Endothelial cell of umbilical vein (primary cell): ENCODE measurements around the gene ERN2. TPM values are rescaled to one million over a fixed set of nuclear protein-coding genes. Genes with fewer than 3 reads are reported as not detected.

ENCODE experiments used
- BruUV-seq: library from RNA; stranded (reverse); fragments of 400-500 nt; replicated peaks from 2 replicates; lab custom pipeline; 2021; lab: Mats Ljungman, UMichigan
- CTCF ChIA-PET: fragments of 300-600, 350-600 bp; sonication (Branson Sonifier 250); formaldehyde crosslinking; loops from one replicate; lab custom pipeline; 2021; ENCODE audit warnings: antibody characterized with exemption, inconsistent platforms; lab: Charles Lee
- POLR2A ChIA-PET: fragments of 300-600, 350-600 bp; sonication (Branson Sonifier 250); formaldehyde crosslinking; loops from one replicate; lab custom pipeline; 2021; ENCODE audit warnings: antibody characterized with exemption, inconsistent platforms; lab: Charles Lee
- DNase-seq: peaks from one replicate; pipeline ENCODE4 v3.0.0-alpha.2; 2011; ENCODE audit warnings: low read depth, low spot score
- FAIRE-seq: peaks from 2 replicates; lab custom pipeline; 2011; peaks lifted over from hg19 to GRCh38; lab: Jason Lieb, UNC
- H2AFZ ChIP-seq: 2 replicates; pipeline ENCODE4 v1.6.0; 2012; ENCODE audit warnings: low read depth, low read length, control low read depth, inconsistent platforms
- H3K27ac ChIP-seq: 2 replicates; pipeline ENCODE4 v1.5.1; 2011; ENCODE audit warnings: low read depth, mild to moderate bottlenecking, control low read depth, low read length, moderate library complexity; ENCODE audit not compliant: insufficient read depth
- H3K27me3 ChIP-seq, 2 experiments: 2 replicates each; pipeline versions ENCODE4 v1.6.0 to v1.6.1; 2011; ENCODE audit warnings: low read length in 2 of 2, mixed read lengths in 1 of 2; ENCODE audit not compliant: control insufficient read depth in 2 of 2, insufficient read depth in 2 of 2
- H3K36me3 ChIP-seq, 2 experiments: 2 replicates in 1 of 2; 3 replicates in 1 of 2; pipeline ENCODE4 v1.5.1; 2011; ENCODE audit warnings: low read length in 2 of 2, mild to moderate bottlenecking in 1 of 2, moderate library complexity in 1 of 2; ENCODE audit not compliant: control insufficient read depth in 2 of 2, insufficient read depth in 2 of 2; ENCODE audit errors: extremely low read depth in 1 of 2
- H3K4me1 ChIP-seq: 3 replicates; pipeline ENCODE4 v1.5.1; 2011; ENCODE audit warnings: mild to moderate bottlenecking, low read length; ENCODE audit not compliant: control insufficient read depth, insufficient read depth; ENCODE audit errors: extremely low read depth
- H3K4me2 ChIP-seq: 2 replicates; pipeline ENCODE4 v1.6.1; 2011; ENCODE audit warnings: low read length, control low read depth, mixed read lengths; ENCODE audit not compliant: insufficient read depth
- H3K4me3 ChIP-seq, 3 experiments: fragments of 200-600 bp in 1 of 3; sonication (generic), shearing (Covaris generic) in 1 of 3; replicated peaks in 1 of 3; 2 replicates each; pipeline ENCODE4 v1.5.1; 2011 to 2016; ENCODE audit warnings: control low read depth in 3 of 3, low read length in 3 of 3, mild to moderate bottlenecking in 2 of 3, inconsistent platforms in 1 of 3, low read depth in 1 of 3, moderate library complexity in 1 of 3; ENCODE audit not compliant: insufficient read depth in 1 of 3
- H3K79me2 ChIP-seq: 2 replicates; pipeline ENCODE4 v1.6.0; 2012; ENCODE audit warnings: low read length, inconsistent platforms; ENCODE audit not compliant: control insufficient read depth, insufficient read depth
- H3K9ac ChIP-seq: replicated peaks from 2 replicates; pipeline ENCODE3; 2011; ENCODE audit warnings: low read length, control low read depth; ENCODE audit not compliant: insufficient read depth; ENCODE audit errors: extremely low read depth
- H3K9me1 ChIP-seq: replicated peaks from 3 replicates; pipeline ENCODE4 v1.6.0; 2011; ENCODE audit warnings: mild to moderate bottlenecking, low read length; ENCODE audit not compliant: control insufficient read depth, insufficient read depth; ENCODE audit errors: extremely low read depth
- H3K9me3 ChIP-seq: replicated peaks from 2 replicates; pipeline ENCODE4 v1.5.1; 2012; ENCODE audit warnings: low read length, inconsistent platforms; ENCODE audit not compliant: control insufficient read depth, insufficient read depth
- H4K20me1 ChIP-seq: replicated peaks from 2 replicates; pipeline ENCODE3; 2011; ENCODE audit warnings: mild to moderate bottlenecking, low read length; ENCODE audit not compliant: control insufficient read depth, insufficient read depth; ENCODE audit errors: extremely low read depth
- EZH2 ChIP-seq: IDR thresholded peaks from 2 replicates; pipeline ENCODE4 v1.6.1; 2012; ENCODE audit warnings: borderline replicate concordance, low read depth, mild to moderate bottlenecking, moderate library complexity, low read length, inconsistent platforms; ENCODE audit not compliant: severe bottlenecking
- FOS ChIP-seq: IDR thresholded peaks from 2 replicates; pipeline ENCODE4 v1.6.1; 2011; ENCODE audit warnings: mild to moderate bottlenecking, low read length, moderate library complexity, borderline replicate concordance; ENCODE audit not compliant: insufficient read depth
- GATA2 ChIP-seq: IDR thresholded peaks from 2 replicates; pipeline ENCODE4 v1.7.0; 2011; ENCODE audit warnings: low read depth, mild to moderate bottlenecking, moderate library complexity, mixed read lengths, low read length; ENCODE audit not compliant: insufficient read length, insufficient read depth
- JUN ChIP-seq: IDR thresholded peaks from 2 replicates; pipeline ENCODE4 v1.6.1; 2011; ENCODE audit warnings: borderline replicate concordance, low read depth; ENCODE audit not compliant: insufficient read length, insufficient read depth
- MYC ChIP-seq: IDR thresholded peaks from one replicate; pipeline ENCODE4 v1.6.1; 2011; ENCODE audit warnings: mild to moderate bottlenecking, low read depth, low read length
- POLR2A ChIP-seq: IDR thresholded peaks from 2 replicates; pipeline ENCODE4 v1.6.1; 2012; ENCODE audit warnings: low read depth, mild to moderate bottlenecking, control low read depth, low read length
- POLR2AphosphoS5 ChIP-seq: IDR thresholded peaks from 2 replicates; pipeline ENCODE4 v1.6.1; 2012; ENCODE audit warnings: low read depth, mild to moderate bottlenecking, control low read depth, low read length, moderate library complexity; ENCODE audit not compliant: insufficient read depth
- dilution Hi-C: fragments of 300-500 bp; cut with MboI; formaldehyde crosslinking; loops from one replicate; pipeline ENCODE4 v1.15.0; 2019; ENCODE audit warnings: low sequenced_read_pairs; ENCODE audit not compliant: extremely low pct_ligation_motif_present
- intact Hi-C: fragments of 100-400 bp; cut with micrococcal nuclease; formaldehyde crosslinking; loops from one replicate; pipeline ENCODE4 v1.10.0; 2022
- polyA plus RNA-seq, 4 experiments: library from polyadenylated mRNA; depleted of rRNA in 3 of 4; stranded (reverse) in 3 of 4; unstranded in 1 of 4; fragments of >200 nt; gene quantifications; 2 replicates each; pipeline versions ENCODE4 v1.2.1 to v1.2.3, GENCODE V29; 2011 to 2012; ENCODE audit warnings: missing spikeins in 1 of 4
- total RNA-seq: library from RNA; stranded (reverse); gene quantifications from 2 replicates; pipeline ENCODE4 v1.2.3, GENCODE V29; 2021
- TF ChIP-seq, protein P1 (sequence below), 2 donors: IDR thresholded peaks; 1 replicate in 1 of 2; 2 replicates in 1 of 2; pipeline ENCODE4 v1.5.1; 2011; ENCODE audit warnings: low read length in 2 of 2, mild to moderate bottlenecking in 2 of 2, moderate library complexity in 2 of 2, control low read depth in 1 of 2, inconsistent platforms in 1 of 2, low read depth in 1 of 2; ENCODE audit not compliant: insufficient read depth in 1 of 2; ENCODE audit errors: extremely low read depth in 1 of 2
- TF ChIP-seq, protein P2 (sequence below): IDR thresholded peaks from 2 replicates; pipeline ENCODE4 v1.6.1; 2011; ENCODE audit not compliant: insufficient read depth, insufficient read length

Gene ERN2
- total and polyA plus RNA-seq, 2 donors (not counting 3 experiments of a cell fraction or from before 2014, with no cell fraction given) = 0.15 TPM; not detected in 1

DNA sequence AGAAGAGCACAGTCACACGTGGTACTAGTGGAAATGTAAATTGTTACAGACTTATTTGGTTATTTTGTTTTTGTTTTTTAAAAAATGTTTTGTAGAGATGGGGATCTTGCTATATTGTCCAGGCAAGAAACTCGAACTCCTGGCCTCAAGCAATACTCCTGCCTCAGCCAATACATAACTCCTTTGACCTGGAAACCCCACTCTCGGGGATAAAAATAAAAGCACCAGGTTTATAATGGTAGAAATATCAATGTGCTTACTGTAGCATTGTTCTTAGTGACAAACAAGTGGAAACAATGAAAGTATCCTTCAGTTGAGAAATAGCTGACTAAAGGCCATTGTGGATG lies 11.7 kb upstream of the ERN2 start:
- Histone ChIP-seq H3K9me1 (no peaks in the 10 kb centered on the region), H3K9ac (no peak overlapping the region), H3K4me1 (no peaks in the 10 kb centered on the region), H4K20me1 (no peaks in the 10 kb centered on the region), H3K4me3 (no peak overlapping the region), H3K79me2 (no peaks in the 10 kb centered on the region), H2AFZ (no peak overlapping the region), H3K27me3 (no peaks in the 10 kb centered on the region), H3K27ac (no peak overlapping the region), H3K36me3 (no peaks in the 10 kb centered on the region), H3K9me3 (no peaks in the 10 kb centered on the region), H3K4me2 (no peak overlapping the region)
- DNase-seq (no peak), FAIRE-seq (no peak)
- ChIA-PET POLR2A (no interaction called here), CTCF (interaction anchor here (1.5 kb wide), 1 partner anchor 285 kb away, joined by 3 read pairs; no protein-coding TSS in a partner anchor)
- intact Hi-C loops = no loop called here
- TF ChIP-seq JUN = no peak
- TF ChIP-seq POLR2A = no peak
- TF ChIP-seq, protein P1, sequence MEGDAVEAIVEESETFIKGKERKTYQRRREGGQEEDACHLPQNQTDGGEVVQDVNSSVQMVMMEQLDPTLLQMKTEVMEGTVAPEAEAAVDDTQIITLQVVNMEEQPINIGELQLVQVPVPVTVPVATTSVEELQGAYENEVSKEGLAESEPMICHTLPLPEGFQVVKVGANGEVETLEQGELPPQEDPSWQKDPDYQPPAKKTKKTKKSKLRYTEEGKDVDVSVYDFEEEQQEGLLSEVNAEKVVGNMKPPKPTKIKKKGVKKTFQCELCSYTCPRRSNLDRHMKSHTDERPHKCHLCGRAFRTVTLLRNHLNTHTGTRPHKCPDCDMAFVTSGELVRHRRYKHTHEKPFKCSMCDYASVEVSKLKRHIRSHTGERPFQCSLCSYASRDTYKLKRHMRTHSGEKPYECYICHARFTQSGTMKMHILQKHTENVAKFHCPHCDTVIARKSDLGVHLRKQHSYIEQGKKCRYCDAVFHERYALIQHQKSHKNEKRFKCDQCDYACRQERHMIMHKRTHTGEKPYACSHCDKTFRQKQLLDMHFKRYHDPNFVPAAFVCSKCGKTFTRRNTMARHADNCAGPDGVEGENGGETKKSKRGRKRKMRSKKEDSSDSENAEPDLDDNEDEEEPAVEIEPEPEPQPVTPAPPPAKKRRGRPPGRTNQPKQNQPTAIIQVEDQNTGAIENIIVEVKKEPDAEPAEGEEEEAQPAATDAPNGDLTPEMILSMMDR (IDR thresholded peaks at IDR 0.05; ENCODE audit: extremely low read depth in 1 of 2, insufficient read depth in 1 of 2, low read depth in 1 of 2, low read length in 2 of 2) = no peak
- no peak for TF ChIP-seq POLR2AphosphoS5
- TF ChIP-seq MYC = no peak
- no peak for TF ChIP-seq GATA2
- no peak for TF ChIP-seq FOS
- TF ChIP-seq, protein P2, sequence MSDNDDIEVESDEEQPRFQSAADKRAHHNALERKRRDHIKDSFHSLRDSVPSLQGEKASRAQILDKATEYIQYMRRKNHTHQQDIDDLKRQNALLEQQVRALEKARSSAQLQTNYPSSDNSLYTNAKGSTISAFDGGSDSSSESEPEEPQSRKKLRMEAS = no peak
- no peak for TF ChIP-seq EZH2
- dilution Hi-C loops = no loop called here
- no TSS peak for BruUV-seq
